Activated B cell treated with CpG ODN at 0.5 μM for 24 hours (primary cell): Measurements from ENCODE around the gene DBN1. TPM values are rescaled to one million over a fixed set of nuclear protein-coding genes. Genes with fewer than 3 reads are reported as not detected.
"Not testable (repeated sequence)": the region's sequence is repeated elsewhere in the genome, so short reads cannot be mapped to it uniquely, and the experiment has no call there.

Source experiments
- ATAC-seq: fragments of 200-7000 bp; cut with Tn5 transposase; one replicate; pipeline ENCODE4 v1.10.0; 2021; ENCODE audit warnings: low read depth, mild to moderate bottlenecking, moderate library complexity
- CTCF ChIA-PET: fragments of 350-600 bp; sonication (Branson Sonifier 250); formaldehyde crosslinking; loops from one replicate; lab custom pipeline; 2021; ENCODE audit warnings: antibody characterized with exemption; lab: Charles Lee
- POLR2A ChIA-PET: fragments of 350-600 bp; sonication (Branson Sonifier 250); formaldehyde crosslinking; loops from one replicate; lab custom pipeline; 2021; ENCODE audit warnings: antibody characterized with exemption; lab: Charles Lee
- DNase-seq: peaks from one replicate; pipeline ENCODE4 v3.0.0; 2022
- H3K27ac Mint-ChIP-seq: one replicate; pipeline ENCODE4 v1.8.0; 2020; ENCODE audit warnings: mixed read lengths
- H3K27me3 Mint-ChIP-seq: one replicate; pipeline ENCODE4 v1.8.0; 2021; ENCODE audit warnings: mixed read lengths
- H3K36me3 Mint-ChIP-seq: one replicate; pipeline ENCODE4 v1.8.0; 2021; ENCODE audit warnings: low read depth, mixed read lengths
- H3K4me1 Mint-ChIP-seq: one replicate; pipeline ENCODE4 v1.8.0; 2021; ENCODE audit warnings: mixed read lengths
- H3K4me3 Mint-ChIP-seq: one replicate; pipeline ENCODE4 v1.8.0; 2020; ENCODE audit warnings: mild to moderate bottlenecking, mixed read lengths
- H3K9me3 Mint-ChIP-seq: one replicate; pipeline ENCODE4 v1.8.0; 2020; ENCODE audit warnings: mixed read lengths
- intact Hi-C: fragments of 100-400 bp; cut with micrococcal nuclease; formaldehyde crosslinking; loops from one replicate; pipeline ENCODE4 v1.15.1; 2024
- total RNA-seq: library from RNA; stranded (reverse); gene quantifications from 2 replicates; pipeline ENCODE4 v1.2.3, GENCODE V29; 2022
- TF ChIP-seq, protein P1 (sequence below): fragments of 200-600 bp; IDR thresholded peaks from one replicate; pipeline ENCODE4 v1.8.0; 2022; ENCODE audit warnings: antibody characterized with exemption, mild to moderate bottlenecking

DBN1 gene
- total RNA-seq, 1 donor from 2014 or later, result 3.9 TPM

DNA sequence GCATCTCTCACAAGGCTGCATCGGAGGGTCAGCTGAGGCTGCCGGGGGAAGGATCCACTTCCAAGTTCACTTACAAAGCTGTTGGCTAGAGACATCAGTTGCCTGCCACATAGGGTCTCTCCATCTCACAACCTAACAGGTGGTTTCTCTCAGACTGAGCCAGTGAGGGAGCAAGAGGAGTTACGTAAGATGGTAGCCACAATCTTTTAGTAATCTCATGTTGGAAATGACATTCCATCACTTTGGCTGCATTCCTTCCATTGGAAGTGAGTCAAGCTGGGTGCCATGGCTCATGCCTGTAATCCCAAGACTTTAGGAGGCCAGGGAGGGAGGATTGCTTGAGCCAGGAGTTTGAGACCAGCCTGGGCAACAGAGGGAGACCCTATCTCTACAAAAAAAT, 54.4 kb downstream of the DBN1 start:
- ChIA-PET POLR2A (interaction anchor here (1.3 kb wide), 1 partner anchor 36 kb away, joined by 3 read pairs; no protein-coding TSS in a partner anchor), CTCF (no interaction called here)
- Mint-ChIP-seq H3K27ac (no peak overlapping the region), H3K4me3 (no peak overlapping the region), H3K4me1 (no peaks in the 10 kb centered on the region), H3K36me3 (no peaks in the 10 kb centered on the region), H3K27me3 (no peaks in the 10 kb centered on the region), H3K9me3 (no peaks in the 10 kb centered on the region)
- TF ChIP-seq, protein P1, sequence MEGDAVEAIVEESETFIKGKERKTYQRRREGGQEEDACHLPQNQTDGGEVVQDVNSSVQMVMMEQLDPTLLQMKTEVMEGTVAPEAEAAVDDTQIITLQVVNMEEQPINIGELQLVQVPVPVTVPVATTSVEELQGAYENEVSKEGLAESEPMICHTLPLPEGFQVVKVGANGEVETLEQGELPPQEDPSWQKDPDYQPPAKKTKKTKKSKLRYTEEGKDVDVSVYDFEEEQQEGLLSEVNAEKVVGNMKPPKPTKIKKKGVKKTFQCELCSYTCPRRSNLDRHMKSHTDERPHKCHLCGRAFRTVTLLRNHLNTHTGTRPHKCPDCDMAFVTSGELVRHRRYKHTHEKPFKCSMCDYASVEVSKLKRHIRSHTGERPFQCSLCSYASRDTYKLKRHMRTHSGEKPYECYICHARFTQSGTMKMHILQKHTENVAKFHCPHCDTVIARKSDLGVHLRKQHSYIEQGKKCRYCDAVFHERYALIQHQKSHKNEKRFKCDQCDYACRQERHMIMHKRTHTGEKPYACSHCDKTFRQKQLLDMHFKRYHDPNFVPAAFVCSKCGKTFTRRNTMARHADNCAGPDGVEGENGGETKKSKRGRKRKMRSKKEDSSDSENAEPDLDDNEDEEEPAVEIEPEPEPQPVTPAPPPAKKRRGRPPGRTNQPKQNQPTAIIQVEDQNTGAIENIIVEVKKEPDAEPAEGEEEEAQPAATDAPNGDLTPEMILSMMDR, result no peak
- DNase-seq (no peak), ATAC-seq (no peak)
- intact Hi-C loops, result no loop called here

DNA sequence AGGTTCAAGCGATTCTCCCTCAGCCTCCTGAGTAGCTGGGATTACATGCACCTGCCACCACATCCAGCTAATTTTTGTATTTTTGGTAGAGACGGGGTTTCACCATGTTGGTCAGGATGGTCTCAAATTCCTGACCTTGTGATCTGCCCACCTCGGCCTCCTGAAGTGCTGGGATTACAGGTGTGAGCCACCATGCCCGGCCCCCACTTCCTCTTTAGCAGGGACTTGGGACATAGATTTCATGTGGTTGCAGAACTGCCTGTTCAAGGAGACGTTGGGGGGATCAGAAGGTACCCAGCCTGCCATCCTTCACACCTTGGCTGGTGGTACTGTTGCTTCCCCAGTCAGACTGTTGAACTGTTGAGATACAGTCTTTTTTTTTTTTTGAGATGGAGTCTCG, 56.4 kb downstream of the DBN1 start:
- ATAC-seq, H3K27me3 Mint-ChIP-seq, H3K9me3 Mint-ChIP-seq, H3K36me3 Mint-ChIP-seq, POLR2A ChIA-PET, DNase-seq, intact Hi-C loops, H3K4me1 Mint-ChIP-seq, H3K4me3 Mint-ChIP-seq, H3K27ac Mint-ChIP-seq: not testable (repeated sequence)
- CTCF ChIA-PET, result interaction anchor here (1.0 to 1.9 kb wide), 3 partner anchors 13 to 107 kb away, joined by 3 to 6 read pairs (median 3); no protein-coding TSS in a partner anchor

DNA sequence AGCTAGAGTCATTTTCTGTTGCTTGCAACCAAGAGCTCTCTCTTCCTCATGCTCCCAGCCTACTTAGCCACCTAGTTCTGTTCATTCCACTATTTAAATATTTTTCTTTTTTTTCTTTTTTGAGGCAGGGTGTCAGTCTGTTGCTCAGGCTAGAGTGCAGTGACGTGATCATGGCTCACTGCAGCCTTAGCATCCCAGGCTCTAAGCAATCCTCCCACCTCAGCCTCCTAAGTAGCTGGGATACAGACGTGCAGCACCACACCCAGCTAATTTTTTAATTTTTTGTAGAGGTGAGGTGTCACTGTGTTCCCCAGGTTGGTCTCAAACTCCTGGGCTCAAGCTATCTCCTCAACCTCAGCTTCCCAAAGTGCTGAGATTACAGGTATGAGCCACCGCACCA, 59.0 kb downstream of the DBN1 start:
- CTCF ChIA-PET, result interaction anchor here (1.1 kb wide), 1 partner anchor 10 kb away, joined by 3 read pairs; no protein-coding TSS in a partner anchor
- peaks cover 8% of the 10 kb centered on the region for H3K4me1 Mint-ChIP-seq
- no peak overlapping the region for H3K27ac Mint-ChIP-seq

DNA sequence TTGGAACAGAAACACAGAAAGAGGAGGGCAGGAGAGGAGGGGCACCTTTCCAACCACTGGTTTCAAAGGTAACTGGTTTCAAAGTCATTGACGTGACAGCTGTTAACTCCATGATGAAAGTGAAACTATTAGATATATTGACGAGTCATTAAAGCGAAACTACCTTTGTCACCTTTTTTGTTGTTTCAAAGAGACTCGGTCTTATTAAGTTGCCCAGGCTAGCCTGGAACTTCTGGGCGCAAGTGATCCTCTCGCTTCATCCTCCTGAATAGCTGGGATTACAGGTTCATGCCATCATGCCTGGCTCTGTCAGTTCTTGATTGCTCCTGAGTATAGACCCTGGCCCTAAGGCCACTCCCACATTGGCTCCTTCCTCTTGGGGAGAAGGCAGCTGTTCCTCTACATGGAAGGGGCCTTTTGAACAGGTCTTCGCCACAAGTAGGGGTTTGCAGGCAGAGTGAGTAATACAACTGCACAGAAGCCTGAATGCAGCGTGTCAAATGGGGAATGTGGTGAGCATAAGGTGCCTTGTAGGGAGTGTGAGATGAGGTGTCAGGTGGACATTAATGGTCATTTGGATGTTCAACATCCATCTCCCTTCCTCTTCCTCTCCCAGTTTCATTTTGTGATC, 60.7 kb downstream of the DBN1 start:
- POLR2A ChIA-PET, result interaction anchor here (0.6 to 1.0 kb wide), 2 partner anchors 13 to 42 kb away, joined by 3 to 4 read pairs; partner anchors contain the start of gene GRK6
- CTCF ChIA-PET, result interaction anchor here (0.9 kb wide), 1 partner anchor 9 kb away, joined by 3 read pairs; no protein-coding TSS in a partner anchor
- no peak for ATAC-seq
- intact Hi-C loops, result no loop called here
- TF ChIP-seq, protein P1, result no peak
- no peak overlapping the region for H3K27ac Mint-ChIP-seq
- no peaks in the 10 kb centered on the region for H3K27me3 Mint-ChIP-seq
- no peak for DNase-seq
- H3K9me3 Mint-ChIP-seq, result no peaks in the 10 kb centered on the region
- no peak overlapping the region for H3K4me3 Mint-ChIP-seq
- peaks cover 8% of the 10 kb centered on the region for H3K4me1 Mint-ChIP-seq
- no peaks in the 10 kb centered on the region for H3K36me3 Mint-ChIP-seq

More for the DNA sequence above, 59.0 kb downstream of the DBN1 start:
- POLR2A ChIA-PET, result interaction anchor here (1.1 kb wide), 1 partner anchor 12 kb away, joined by 3 read pairs; the partner anchor contains the start of gene GRK6
- intact Hi-C loops, result no loop called here
- H3K27me3 Mint-ChIP-seq, result no peaks in the 10 kb centered on the region
- no peak for ATAC-seq
- DNase-seq, result no peak
- H3K36me3 Mint-ChIP-seq, result no peaks in the 10 kb centered on the region
- no peaks in the 10 kb centered on the region for H3K9me3 Mint-ChIP-seq
- TF ChIP-seq, protein P1, result no peak
- no peak overlapping the region for H3K4me3 Mint-ChIP-seq

DNA sequence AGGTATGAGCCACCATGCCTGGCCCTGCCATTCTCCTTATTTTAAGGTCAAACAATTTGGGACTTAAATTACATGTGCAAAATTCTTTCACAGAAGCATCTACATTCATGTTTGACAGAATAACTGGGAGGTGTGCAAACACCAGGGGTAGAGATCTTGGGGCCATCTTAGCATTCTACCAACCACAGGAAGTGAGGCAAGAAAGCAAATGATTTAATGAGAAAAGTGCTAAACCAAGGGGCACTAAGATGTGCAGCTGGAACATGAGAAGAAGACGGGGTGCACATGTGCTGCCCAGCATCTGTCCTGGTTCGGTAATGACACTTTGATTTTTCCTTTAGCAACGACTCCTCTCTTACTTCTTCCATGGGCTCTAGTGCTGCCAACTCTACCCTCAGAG, 62.9 kb downstream of the DBN1 start:
- POLR2A ChIA-PET, result no interaction called here
- peaks cover 20% of the 10 kb centered on the region for H3K4me1 Mint-ChIP-seq

More for the DNA sequence above, 62.9 kb downstream of the DBN1 start:
- Mint-ChIP-seq H3K27ac (no peak overlapping the region), H3K9me3 (no peaks in the 10 kb centered on the region), H3K4me3 (no peak overlapping the region), H3K27me3 (no peaks in the 10 kb centered on the region), H3K36me3 (no peaks in the 10 kb centered on the region)
- TF ChIP-seq, protein P1, result no peak
- no peak for DNase-seq
- intact Hi-C loops, result no loop called here
- CTCF ChIA-PET, result interaction anchor here (0.9 kb wide), 1 partner anchor 44 kb away, joined by 3 read pairs; no protein-coding TSS in a partner anchor
- ATAC-seq, result no peak
